Measurements from ENCODE around the gene CACNB2.

DNA sequence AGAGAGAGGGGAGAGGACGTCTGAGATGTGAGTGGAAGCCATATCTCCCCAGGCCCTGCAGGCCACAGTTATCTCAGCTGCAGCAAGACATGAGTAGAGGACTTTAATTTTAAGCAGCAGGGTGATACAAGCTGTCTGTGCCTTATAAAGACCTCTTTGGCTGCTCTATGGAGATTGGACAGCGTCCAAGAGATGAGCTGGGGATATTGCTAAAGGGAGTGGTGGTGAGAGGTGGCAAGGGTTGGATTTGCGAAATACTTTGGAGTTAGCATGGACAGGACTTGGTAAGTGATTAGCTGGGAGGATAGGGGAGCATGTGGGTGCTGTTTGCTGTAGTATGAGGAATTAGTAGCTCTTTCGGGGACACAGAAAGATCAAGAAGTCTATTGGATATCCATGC, 191.8 kb downstream of the CACNB2 start:
- TF ChIP-seq, protein P1, sequence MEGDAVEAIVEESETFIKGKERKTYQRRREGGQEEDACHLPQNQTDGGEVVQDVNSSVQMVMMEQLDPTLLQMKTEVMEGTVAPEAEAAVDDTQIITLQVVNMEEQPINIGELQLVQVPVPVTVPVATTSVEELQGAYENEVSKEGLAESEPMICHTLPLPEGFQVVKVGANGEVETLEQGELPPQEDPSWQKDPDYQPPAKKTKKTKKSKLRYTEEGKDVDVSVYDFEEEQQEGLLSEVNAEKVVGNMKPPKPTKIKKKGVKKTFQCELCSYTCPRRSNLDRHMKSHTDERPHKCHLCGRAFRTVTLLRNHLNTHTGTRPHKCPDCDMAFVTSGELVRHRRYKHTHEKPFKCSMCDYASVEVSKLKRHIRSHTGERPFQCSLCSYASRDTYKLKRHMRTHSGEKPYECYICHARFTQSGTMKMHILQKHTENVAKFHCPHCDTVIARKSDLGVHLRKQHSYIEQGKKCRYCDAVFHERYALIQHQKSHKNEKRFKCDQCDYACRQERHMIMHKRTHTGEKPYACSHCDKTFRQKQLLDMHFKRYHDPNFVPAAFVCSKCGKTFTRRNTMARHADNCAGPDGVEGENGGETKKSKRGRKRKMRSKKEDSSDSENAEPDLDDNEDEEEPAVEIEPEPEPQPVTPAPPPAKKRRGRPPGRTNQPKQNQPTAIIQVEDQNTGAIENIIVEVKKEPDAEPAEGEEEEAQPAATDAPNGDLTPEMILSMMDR (IDR thresholded peaks at IDR 0.05): no peak
- TF ChIP-seq EP300 (IDR thresholded peaks at IDR 0.05): no peak
- no peak for TF ChIP-seq POLR2A (IDR thresholded peaks at IDR 0.05)
- no peak for TF ChIP-seq POLR2AphosphoS5 (IDR thresholded peaks at IDR 0.05)
